AG09319 (cell line): ENCODE measurements around the gene LRRC25.
"Not testable (repeated sequence)": the region's sequence is repeated elsewhere in the genome, so short reads cannot be mapped to it uniquely, and the experiment has no call there.

Experiments
- DNase-seq: peaks from one replicate; pipeline ENCODE4 v3.0.0-alpha.2; 2010; ENCODE audit warnings: low read depth; ENCODE audit errors: extremely low read depth
- CTCF ChIP-seq: IDR thresholded peaks from 2 replicates; pipeline ENCODE4 v1.5.1; 2011; ENCODE audit warnings: low read depth, mild to moderate bottlenecking, inconsistent platforms, low read length, moderate library complexity

The LRRC25 gene

GRCh38 chr19:18406749-18407148, 9.3 kb upstream of the LRRC25 start:
- no peak for TF ChIP-seq CTCF
- DNase-seq, result no peak

- DNase-seq, result not testable (repeated sequence)
Measured at GRCh38 chr19:18405754-18406153, 8.3 kb upstream of the LRRC25 start.

- DNase-seq, result not testable (repeated sequence)
Measured at GRCh38 chr19:18402455-18403248, 5.2 kb upstream of the LRRC25 start.

- no peak for DNase-seq
- TF ChIP-seq CTCF, result peak; percentile 52
Measured at GRCh38 chr19:18401580-18402112, 4.2 kb upstream of the LRRC25 start.

GRCh38 chr19:18399008-18399407, 1.6 kb upstream of the LRRC25 start:
- no peak for DNase-seq

GRCh38 chr19:18396471-18397241, 766 bp downstream of the LRRC25 start:
- no peak for DNase-seq
- TF ChIP-seq CTCF, result no peak

More at GRCh38 chr19:18399008-18399407, 1.6 kb upstream of the LRRC25 start:
- TF ChIP-seq CTCF, result no peak

- no peak for TF ChIP-seq CTCF
- DNase-seq, result no peak
Measured at GRCh38 chr19:18393836-18394235, 3.6 kb downstream of the LRRC25 start.

- no peak for TF ChIP-seq CTCF
- no peak for DNase-seq
Measured at GRCh38 chr19:18392926-18393325, 4.5 kb downstream of the LRRC25 start.
